Omental fat pad (tissue), 4 donors: ENCODE data around the gene ZDHHC7. TPM values are rescaled to one million over a fixed set of nuclear protein-coding genes. Genes with fewer than 3 reads are reported as not detected.

Experiments used
- ATAC-seq: fragments of 150-250 bp; one replicate; pipeline ENCODE4 v1.9.1; 2016; ENCODE audit warnings: mild to moderate bottlenecking, moderate library complexity; ENCODE audit not compliant: low FRiP score
- DNase-seq: peaks from one replicate; pipeline ENCODE4 v3.0.0-alpha.2; 2019; ENCODE audit warnings: low spot score
- total RNA-seq, 4 donors: library from RNA; depleted of rRNA; stranded (reverse); fragments of >200 nt; gene quantifications; one replicate each; pipeline ENCODE4 v1.1.0, GENCODE V29; 2016
- TF ChIP-seq, protein P1 (sequence below), 3 donors: fragments of 450-650 bp; IDR thresholded peaks; one replicate each; pipeline ENCODE4 v1.5.1; 2016 to 2017; ENCODE audit warnings: antibody characterized with exemption in 3 of 3, mild to moderate bottlenecking in 3 of 3, moderate library complexity in 2 of 3

ZDHHC7 gene, protein sequence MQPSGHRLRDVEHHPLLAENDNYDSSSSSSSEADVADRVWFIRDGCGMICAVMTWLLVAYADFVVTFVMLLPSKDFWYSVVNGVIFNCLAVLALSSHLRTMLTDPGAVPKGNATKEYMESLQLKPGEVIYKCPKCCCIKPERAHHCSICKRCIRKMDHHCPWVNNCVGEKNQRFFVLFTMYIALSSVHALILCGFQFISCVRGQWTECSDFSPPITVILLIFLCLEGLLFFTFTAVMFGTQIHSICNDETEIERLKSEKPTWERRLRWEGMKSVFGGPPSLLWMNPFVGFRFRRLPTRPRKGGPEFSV
- 10 to 100 TPM; 41.3 to 72.2 (median 51.3) TPM for total RNA-seq

DNA sequence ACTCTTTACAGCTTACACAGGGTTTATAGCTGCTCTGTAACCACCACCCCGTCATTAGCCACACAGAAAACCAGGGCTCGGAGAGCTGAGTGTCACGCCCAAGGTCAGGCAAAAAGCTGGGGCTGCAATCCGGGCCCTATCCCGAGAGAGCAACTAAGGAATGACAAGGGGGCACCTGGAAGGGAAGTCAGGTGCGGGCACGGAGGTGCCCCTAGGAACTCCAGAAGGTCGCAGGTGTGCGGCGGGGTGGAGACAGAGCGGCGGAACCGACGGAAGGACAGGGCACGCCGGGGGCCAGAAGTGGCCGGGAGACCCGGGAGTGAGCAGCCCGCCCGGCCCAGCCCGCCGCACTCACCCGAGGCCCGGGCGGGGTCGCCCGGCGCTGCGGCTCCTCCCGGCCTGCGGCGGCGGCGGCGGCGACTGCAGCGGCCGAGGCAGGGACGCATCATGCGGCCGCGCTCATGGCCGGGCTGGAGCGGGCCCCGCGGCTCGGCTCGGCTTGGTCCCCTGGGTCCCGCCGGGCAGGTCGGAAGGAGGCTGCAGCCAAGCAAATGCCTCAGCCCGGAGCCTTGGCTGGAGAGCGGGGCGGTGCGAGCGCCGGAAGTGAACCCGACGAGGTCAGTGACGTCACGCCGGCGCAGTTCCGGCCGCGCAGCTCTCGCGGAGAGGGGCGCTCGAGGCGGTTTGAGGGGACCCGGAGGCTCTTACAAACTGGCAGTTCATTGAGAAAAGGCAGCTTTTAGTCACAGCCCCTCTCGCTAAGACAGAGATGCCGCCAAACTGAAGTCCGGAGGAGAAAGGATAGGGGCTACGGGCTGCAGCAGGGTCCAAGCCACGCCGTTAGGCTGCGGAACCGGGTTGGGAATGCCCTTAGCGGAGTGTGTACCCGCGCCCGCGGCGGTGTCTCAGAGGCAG lies at the start of gene ZDHHC7:
ZDHHC7 (minus strand) TSS at position 605 of the 915 bp plus-strand sequence. CDS start 20,917 bp downstream, outside the sequence.
- DNase-seq, result peak; percentile 57
- TF ChIP-seq, protein P1, sequence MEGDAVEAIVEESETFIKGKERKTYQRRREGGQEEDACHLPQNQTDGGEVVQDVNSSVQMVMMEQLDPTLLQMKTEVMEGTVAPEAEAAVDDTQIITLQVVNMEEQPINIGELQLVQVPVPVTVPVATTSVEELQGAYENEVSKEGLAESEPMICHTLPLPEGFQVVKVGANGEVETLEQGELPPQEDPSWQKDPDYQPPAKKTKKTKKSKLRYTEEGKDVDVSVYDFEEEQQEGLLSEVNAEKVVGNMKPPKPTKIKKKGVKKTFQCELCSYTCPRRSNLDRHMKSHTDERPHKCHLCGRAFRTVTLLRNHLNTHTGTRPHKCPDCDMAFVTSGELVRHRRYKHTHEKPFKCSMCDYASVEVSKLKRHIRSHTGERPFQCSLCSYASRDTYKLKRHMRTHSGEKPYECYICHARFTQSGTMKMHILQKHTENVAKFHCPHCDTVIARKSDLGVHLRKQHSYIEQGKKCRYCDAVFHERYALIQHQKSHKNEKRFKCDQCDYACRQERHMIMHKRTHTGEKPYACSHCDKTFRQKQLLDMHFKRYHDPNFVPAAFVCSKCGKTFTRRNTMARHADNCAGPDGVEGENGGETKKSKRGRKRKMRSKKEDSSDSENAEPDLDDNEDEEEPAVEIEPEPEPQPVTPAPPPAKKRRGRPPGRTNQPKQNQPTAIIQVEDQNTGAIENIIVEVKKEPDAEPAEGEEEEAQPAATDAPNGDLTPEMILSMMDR (IDR thresholded peaks at IDR 0.05), result no peak
- peak; percentile 90 for ATAC-seq

DNA sequence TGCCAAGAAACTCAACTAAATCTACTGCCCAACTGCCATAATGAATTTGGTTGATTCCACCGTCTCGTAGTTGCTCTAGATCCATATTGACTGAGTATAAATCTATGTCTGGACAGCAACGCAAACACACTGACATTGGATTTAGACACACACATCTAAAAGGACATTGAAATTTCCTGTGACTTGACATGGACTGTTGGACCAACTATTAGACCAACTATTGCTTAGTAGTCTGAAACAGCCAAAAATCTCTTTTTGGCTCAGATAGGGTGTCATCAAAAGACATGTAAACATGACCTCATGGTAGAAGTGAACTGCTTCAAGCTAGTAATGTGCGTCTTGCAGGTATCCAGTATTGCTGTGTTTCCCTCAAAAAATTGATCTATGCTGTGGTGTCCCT lies 47.6 kb upstream of the ZDHHC7 start:
- TF ChIP-seq, protein P1 (IDR thresholded peaks at IDR 0.05), result no peak
- ATAC-seq, result no peak
- no peak for DNase-seq

DNA sequence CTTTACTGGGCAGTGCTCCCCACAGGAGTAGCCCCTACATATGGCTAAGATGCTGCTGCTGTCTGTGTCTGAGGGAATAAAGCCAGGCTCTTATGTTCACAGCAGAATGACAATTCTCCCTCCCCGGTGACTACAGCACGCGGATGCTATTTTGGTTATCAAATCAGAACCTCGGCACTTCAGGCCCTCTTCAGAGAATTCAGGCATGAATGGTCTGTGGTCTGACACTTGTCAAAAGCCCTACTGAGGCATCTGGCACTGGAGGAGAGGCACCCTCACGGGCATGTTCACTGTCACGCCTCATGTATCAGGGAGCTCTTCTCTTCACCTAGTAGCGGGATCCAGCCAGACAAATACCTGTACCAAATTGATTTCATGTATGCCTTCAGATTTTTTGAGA lies 46.6 kb upstream of the ZDHHC7 start:
- ATAC-seq (no peak), DNase-seq (no peak)
- TF ChIP-seq, protein P1 (IDR thresholded peaks at IDR 0.05), result no peak

DNA sequence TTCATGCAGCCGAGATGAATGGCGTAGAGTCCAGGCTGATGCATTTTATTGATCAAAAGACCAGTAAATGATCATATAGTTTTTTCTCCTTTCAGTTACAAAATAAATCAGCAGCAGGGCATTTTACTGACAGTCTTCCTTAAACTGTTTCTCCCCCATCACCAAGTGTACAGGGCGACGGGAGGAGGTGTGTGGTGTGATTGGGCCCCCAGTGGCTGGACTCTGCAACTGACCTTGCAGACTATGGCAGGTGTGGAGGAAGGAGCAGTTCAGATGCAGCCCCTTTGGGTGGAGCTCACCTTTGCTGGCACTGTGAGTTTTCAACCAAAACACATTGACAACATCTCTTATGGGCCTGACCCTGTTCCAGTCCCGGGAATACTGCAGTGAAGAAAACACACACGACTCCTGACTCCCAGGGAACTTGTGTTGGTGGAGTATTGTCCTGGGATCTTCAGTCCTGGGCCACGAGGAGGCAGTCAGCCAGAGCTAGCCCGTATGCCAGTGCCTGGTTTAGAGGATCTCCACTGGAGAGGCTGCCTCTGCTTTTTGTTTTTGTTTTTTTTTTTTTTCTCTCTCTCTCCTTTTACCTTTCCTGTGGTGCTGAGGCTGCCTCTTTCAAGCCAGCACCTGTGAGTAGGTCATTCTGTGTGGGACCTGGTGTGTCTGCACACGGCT lies 46.0 kb upstream of the ZDHHC7 start:
- TF ChIP-seq, protein P1 (IDR thresholded peaks at IDR 0.05), result no peak
- ATAC-seq (no peak), DNase-seq (no peak)

DNA sequence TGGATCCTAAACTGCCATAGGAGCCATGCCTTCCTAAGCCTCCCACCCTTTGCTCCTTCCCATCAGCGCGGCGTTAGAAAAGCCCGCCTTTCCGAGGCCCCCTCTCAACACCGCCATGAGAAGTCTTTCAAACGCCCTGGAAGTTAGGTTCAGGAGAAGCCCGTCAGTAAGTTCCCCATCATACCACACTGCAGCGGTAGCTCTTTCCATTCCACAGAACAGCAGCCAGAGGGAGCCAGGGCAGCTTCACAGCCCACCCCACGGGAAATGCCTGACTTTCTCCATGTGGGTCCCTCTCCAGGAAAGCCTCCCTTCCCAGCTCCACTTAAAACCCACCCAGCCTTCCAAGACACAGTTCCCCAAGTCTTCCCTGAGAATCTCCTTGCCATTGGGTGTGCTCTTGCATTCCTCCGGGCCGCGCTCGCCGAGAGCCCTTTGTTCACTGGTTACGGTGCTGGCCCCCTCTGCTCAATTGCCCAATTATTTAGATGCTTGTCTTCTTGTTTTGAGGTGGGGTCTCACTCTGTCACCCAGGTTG lies 44.9 kb upstream of the ZDHHC7 start:
- TF ChIP-seq, protein P1 (IDR thresholded peaks at IDR 0.05), result no peak
- ATAC-seq (peak; percentile 42), DNase-seq (no peak)

DNA sequence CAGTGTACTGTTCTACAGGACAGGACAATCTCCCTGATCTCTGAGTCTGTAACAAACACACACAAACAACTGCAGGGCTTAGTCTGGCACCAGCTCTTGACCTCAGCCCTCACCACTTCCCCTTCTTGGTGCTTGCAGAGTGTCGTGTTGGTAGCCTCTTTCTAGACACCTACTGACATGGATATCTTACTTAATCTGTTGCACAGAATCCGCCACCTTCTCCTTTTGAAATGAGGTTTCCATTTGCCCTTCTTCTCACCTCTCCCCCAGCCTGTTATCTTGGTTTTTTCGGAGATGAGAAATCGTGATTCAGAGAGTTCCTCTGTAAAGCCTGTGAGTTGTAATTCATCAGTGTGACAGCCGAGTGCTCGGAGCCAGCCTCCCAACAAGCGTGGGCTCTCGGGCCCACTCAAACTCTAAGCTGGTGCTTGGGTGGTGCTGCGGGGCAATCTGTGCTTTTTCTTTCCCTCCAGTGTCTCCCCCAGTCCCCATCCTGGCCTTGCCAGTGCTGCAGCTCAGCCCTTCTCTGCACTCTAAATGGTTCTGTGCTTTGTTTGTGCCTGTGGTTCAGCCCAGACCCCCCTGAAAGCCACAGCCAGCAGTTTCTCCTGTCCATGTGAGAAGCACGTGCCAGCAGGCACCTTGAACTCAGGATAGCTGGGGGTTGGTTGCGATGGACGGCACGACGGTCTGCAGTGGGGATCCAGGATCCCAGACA lies 44.3 kb upstream of the ZDHHC7 start:
- TF ChIP-seq, protein P1 (IDR thresholded peaks at IDR 0.05), result no peak
- ATAC-seq, result peak; percentile 79
- no peak for DNase-seq
